Epidermal melanocyte (primary cell): ENCODE data around the gene SLC25A13.

Experiments used
- DNase-seq: peaks from one replicate; pipeline ENCODE4 v3.0.0; 2011; ENCODE audit warnings: low spot score; ENCODE audit not compliant: insufficient read length

Gene SLC25A13

DNA sequence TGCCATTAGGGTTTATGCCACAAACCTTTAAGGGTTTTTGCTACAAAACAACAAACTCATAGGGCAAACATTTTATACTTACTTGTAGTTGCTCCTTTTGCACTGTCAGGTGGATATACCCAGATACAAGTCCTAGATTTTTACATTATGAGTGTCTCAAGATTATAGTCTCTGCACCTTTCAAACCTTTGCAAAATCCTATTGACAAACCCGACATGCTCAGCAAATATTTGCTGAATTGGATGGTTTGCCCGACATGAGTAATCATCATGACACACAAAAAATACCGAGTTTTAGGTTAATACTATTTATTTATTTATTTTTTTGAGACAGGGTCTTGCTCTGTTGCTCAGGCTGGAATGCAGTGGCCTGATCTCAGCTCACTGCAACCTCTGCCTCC lies 117.3 kb downstream of the SLC25A13 start:
- no peak for DNase-seq

DNA sequence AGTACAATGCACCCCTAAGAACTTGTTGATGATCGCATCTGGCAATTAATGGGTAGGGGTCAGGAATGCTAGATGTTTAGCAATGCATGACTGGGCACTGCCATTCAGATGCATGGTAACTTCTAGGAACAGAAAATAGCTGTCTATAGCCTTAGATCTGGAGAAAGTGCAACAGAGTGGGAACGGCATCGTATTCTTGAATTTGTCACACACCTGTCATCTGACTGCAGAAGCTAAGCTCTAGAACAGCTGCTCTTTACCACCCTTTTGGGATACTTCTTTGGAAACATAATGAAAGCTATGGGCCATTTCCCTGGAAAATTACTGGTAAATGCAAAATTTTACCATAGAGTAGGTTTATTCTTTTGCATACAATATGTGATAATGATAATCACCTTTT lies 118.1 kb downstream of the SLC25A13 start:
- no peak for DNase-seq

DNA sequence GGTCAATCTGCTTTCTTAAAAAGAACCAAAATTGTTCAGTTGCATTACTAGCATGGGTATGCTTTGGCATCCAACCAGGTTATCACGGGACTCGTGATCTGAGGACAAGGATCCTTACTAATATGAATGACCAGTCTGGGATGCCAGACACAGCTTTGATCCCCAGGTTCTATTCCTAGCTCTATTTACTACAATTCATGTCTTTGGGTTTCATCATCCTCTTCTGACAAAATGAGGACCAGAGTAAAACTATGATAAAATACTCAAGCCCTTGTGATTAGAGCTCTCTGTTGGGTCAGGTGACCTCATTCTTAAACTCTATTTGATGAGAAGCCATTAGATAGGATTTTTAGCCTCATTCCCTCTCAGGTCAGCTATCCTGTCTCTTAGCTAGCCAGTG lies 119.8 kb downstream of the SLC25A13 start:
- no peak for DNase-seq

DNA sequence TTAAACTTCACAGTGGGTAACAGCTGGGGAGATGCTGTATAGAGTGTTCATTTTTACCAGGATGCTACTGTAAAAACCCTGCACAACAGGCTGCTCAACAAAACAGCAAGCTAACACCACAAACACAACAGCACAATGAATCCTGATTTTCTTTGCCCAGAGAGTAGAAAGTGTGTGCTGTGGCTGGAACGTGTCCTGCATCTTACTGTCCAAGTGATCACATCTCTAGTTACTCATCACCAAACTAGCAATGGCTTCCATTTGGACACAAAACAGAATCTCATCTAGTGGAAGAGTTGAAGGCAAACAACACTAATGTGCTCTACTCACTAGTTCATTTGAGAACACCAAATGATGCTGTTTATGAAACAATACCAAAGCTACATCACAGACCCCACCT lies 121.2 kb downstream of the SLC25A13 start:
- no peak for DNase-seq

DNA sequence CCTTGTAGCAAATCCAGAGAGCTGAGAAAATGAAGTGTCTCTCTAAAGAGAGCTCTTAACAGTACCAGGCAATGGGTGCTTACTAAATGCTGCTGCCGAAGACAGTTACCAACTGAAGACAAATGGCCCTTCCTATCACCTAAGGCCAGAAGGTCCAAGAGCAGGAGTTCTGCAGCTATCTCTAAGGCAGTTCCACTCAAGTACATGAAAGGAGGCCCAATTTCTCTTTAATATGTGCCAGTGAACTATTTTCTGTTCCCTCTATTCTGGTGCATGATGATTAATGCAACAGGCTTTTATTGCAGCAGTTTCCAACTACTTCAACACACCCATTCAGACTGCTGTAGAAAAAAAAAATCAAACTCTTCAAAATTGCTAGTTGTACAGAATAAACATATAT lies 122.5 kb downstream of the SLC25A13 start:
- DNase-seq: no peak

DNA sequence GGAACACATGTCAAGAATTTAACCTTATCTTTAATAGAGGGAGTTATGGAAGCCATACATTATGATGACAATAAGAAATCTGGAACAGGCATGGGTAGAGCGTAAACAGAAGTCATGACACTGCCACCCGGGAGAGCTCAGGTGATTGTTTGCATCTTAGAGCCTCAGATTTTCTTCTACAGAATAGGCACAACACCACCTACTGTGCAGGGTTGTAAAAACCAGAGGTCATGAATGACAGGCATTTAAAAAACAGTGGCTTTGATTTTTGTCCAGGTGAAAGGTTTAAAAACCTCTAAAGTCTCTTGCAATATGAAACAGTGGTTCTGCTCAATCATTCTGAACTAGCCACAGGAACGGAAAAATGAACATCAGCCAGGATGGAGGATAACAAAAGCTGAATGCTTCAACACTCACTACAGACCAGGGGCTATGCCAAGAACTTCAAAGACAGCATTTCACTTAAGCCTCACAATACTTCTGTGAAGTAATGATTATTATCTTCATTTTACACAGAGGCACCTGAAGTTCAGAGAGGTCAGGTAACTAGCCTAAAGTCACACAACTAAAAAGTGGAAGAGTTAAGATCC lies 123.8 kb downstream of the SLC25A13 start:
- DNase-seq: no peak

DNA sequence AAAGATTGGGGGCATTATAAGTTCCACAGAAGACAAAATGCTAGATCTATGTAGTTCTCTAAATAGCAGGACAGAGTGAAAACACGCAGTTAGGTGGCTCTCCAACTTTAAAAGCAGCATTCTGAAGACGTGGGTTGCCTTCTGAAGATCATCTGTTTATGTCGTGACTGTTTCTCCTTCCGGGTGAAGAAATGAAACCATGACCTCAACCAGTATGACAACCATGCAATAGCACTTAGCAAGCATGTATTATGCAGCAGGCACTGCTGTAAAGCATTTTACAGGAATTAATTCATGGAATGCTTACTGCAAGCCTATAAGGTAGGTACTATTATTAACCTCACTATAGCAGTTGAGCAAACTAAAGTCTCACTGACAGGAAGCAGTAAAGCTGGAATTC lies 125.2 kb downstream of the SLC25A13 start:
- DNase-seq: no peak

DNA sequence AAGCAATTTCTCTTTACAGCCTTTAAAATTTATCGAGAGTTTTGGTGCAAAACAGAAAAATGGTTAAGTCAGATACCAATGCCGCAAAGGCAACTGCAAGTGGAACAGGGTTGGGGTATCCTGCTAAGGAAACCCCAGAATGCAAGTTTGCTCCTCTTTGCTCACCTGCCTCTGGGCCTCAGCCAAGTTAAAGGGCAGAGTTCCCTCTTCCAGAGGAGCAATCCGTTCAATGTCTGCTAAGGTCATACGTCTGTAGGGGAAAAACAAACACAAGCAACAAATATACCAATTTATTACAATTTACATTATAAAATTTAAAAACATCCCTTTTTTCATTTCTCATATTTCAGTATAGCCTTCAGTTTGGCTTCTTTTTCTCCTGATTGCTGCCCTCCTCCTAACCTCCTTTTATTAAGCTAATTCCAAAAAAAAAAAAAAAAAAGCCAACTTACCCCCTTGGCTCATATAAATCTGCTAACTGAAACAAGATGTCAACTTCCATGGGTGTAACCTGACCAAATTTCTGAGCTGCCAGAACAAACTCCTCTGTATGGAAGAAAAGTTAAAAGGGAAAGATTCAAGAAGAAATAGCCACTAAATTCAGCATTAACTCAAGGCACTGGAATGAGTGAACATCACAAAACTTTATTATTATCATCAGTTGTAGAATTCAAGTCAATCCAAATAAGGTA lies 132.6 kb downstream of the SLC25A13 start:
- DNase-seq: no peak

DNA sequence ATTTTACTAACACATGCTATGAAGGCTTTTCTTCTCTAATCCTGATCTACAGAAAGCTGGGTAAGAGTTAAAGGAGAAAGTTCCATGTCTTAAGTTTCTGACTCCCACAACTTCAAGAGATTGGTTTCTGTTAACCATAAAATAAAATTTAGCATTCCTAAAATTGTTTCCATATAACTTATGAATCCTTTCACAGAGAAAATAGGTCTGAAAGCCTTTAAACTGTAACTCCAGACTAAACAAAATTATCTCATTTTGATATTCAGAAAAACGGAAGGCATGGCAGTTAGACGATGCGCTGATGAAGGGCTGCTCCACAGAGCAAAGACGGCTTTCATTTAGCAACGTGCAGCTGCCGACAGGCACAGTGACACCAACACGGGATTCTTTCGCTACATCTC lies 133.3 kb downstream of the SLC25A13 start:
- no peak for DNase-seq

DNA sequence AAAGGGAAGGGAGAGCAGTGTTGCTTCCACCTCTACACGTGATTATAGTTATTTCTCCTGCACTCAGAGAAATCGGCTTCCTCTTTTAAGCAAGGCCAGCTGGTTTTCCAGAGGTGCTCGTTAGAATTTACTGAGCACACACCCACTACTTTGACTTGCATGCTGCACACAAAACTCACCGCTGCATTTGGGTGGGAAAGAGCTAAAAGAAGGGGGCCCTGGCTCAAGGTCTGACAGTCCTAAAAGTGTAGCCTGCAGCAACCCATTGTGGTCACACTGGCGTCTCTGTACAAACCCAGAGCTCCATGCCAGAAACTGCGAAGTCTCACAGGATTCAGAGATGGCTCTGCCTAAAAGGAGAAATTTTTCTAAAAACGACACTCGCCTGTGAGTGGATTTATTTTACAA lies 133.7 kb downstream of the SLC25A13 start:
- no peak for DNase-seq

DNA sequence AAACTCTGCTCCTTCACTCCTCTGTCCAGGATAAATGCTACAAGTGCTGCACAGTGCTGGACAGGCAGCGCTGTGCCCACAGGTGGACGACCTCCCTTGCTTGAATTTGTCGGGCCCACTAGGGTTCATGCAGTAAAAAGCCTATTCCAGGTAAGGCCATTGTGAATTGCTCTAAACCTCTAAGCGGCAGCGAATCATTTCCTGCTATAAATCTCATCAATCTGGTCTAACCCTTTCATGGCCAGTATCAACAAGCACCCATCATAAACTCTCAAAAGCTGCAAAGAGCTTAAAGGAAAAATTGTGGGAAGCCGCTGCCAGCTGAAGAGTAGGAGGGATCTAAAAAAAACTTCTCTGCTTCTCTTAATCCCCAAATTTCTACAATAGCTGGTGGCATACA lies 134.2 kb downstream of the SLC25A13 start:
- DNase-seq: no peak

DNA sequence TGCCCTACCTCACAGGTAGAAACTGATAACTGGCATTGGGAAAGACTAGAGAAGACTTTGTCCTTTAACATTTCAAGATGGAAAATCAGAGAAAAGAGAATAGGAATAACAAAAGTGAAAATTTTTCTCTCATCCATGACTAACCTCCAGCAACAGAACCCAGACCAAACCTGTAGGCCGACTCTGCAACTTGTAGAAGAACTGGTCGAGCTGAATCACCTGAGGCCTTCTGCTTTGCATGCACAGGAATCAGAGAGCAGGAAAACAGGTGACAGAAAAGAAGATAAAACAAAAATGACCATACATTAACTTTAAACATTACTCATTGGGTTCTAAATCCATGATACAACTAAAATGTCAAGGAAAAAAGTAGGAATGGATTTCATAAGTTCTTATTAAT lies 137.1 kb downstream of the SLC25A13 start:
- DNase-seq: no peak

DNA sequence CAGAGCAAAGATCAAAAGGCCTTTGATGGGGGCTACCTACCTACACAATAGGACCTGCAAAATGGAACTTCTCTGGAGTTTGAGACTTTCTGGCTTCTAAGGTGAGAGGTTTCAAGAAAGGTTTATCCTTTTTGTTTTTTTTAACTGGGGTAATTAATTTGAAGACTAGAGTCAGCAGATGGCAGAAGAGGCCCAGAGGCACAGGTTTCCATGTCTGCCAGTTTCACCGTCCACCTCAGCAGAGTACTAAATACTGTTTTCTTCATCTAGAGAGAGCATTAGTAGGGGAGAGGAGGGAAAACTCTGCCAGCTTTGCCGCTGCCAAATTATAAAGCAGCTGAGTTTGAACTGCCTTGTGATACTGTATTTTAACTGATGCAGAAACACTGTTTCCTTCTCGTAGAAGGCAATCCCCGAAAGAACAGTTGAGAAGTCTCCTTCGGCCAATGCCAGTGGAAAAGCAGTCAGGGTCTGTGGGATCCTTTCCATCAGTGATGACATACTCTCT lies 138.7 kb downstream of the SLC25A13 start:
- no peak for DNase-seq

DNA sequence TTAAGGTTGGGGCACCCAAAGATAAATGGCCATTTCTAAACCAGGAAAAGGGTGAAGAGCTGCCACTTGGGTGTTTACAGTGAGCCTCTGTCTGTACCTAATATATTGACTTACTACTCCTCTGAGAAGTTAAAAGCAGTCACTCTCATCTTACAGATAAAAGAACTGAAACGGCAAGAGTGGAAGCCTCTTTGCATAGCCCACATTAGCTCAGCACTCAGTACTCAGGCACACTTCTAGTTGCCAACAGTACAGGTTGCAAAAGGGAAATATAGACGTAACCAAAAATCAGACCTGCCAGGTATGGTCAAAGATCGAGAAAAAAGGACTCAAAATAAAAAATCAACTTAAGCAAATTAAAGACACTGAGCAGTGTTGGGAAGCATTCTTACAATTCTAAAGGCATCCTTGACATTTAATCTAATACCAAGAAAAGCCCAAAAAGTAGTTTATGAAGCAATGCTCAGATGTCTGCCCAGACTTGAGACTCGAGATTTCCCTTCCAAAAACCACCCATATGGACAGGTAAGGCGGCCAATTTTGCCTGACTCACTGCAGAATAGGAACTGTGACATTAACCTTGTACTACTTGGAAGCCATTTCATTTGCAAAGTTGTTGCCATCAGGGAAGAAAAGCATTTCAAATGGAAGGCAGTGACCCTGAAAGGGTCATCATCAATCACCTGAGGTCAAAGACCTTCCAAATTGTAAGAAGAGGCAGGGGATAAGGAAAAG lies 139.3 kb downstream of the SLC25A13 start:
- DNase-seq: no peak

DNA sequence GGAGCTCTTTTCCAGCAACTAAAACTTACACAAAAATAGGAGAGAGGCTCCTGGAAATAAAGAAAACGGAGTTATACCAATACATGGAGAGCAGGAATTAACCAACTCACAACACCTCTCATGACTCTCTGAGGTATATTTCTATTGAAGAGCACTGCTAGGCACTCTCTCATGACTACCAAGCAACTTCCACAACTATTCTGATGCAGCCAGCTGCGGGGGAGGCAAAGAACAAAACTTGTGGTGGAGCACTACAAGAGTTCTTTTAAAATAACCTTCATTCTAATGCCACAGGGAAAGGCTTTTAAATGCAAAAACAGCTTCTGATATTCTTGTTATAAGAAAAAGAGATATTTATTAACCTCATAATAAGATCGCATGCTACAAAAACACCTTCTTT lies 140.7 kb downstream of the SLC25A13 start:
- DNase-seq: no peak

DNA sequence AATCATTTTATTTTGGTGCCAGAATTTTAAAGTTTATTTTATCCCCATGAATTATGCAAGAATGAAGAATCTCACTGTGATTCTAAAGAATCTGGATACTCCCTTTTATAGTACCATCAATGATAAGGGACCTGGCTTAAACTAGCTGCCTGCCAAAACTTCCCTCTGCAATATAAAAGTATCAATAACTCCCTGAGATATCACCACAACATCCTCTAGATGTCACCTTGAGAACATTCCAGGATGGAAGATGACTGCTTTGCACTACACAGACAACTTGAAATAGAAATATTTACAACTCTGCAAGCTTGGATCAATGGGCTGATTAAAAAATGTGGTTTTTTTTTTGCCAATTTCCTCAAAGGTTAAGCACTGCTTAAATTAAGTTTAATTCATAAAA lies 142.1 kb downstream of the SLC25A13 start:
- DNase-seq: no peak

DNA sequence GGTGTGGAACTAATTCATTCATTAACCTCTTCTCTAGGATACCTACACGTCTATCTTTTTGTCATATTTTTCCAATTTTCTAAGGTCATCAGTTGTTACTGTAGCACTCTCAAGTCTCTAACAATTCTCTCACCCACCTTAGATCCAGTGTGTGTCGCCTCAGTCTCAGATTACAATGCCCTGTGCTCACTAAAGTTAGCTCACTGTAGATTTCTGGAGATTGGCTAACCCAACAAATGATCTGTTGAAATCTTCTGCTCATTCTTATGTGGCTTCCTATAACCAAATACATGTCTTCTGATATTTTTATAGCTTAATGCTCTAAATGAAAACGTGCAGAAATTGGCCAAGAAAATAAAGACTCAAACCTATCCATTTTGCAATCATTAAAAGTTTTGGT lies 142.6 kb downstream of the SLC25A13 start:
- no peak for DNase-seq

DNA sequence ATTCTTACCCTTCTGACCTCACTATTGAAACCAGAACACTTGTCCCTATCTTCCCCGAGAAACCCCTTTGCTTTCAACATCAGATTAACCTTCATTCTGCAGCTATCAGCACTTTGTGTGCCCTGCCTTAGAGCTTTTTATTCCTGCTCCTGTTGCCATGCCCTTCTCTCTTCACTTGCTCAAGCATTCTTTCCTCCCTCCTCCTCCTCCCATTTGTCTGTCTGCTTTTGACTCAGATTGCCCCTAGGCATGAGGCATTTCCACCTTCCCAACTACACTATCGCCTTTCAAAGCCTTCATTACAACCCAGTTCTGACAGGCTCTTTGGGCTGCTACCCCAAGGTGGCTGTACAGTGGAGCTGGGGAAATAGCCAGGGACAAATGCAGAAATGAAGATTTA lies 143.3 kb downstream of the SLC25A13 start:
- no peak for DNase-seq

DNA sequence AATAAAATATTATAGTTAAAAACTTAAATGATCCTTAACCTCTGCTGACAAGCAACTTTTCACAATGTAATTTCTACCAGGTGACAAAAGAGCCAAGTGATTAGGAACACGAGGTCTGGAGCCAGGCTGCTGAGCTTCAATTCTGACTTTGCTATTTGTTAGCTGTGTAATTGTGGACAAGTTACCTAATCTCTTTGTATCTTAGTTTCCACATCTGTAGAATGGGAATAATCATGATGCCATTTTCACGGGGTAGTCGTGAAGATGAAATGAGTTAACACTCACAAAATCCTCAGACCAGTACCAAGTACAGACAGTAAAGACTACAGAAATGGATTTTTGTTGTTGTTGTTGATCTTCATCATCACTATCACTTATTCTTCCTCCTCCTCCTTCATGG lies 144.5 kb downstream of the SLC25A13 start:
- DNase-seq: no peak

DNA sequence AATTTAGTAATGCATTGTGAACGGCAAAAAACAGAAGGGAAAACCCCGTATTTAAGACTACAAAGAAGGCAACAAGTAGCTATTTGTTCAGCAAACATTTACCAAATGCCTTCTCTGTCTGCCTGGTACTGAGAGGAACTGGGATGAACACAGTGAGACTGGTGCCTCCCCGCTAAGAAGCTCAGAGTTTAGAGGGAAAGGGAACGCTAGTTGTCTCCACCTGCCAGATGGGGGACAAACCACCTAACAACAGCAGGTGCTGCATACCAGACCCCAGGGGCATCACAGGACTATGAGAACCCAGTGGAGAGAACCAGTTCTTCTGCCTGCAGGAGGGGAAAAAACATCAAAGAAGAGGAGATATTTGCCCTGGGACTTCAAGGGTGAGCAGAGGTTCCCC lies 147.1 kb downstream of the SLC25A13 start:
- no peak for DNase-seq

DNA sequence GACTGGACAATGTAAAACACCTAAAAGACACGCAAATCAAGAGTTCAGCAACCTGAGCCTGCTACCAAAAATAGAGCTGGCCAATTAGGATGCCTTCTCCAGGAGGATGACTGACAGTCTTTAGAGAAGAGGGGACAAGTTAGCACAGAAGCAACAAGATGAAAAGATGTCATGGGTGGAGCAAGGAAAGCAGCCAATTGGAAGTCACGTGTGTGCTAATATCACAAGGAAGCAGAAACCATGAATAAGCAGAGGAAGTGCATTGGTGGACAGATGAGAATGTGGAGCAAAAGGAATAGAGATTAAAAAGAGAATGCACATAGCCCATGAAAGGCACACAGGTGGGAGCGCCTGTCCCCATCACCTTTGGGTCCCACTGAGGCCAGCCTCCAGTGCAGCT lies 148.1 kb downstream of the SLC25A13 start:
- no peak for DNase-seq

DNA sequence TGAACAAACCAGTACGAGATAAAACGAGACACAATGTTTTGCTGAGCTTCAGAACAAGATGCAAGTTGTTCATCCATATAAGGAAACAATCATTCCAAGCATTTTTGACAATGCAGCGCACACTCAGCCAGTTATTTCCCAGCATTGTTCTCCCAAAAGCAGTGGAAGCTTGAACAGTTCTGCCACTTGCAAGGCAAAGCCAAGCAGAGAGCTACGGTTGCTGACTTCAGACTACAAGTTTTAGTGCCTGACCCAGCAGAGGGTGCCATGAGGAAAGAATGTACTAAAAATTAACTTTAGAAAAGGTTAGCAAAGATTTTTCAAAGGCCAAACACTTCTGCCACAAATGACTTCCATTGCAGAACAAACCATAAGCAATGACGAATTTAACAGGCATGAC lies 152.5 kb downstream of the SLC25A13 start:
- no peak for DNase-seq

DNA sequence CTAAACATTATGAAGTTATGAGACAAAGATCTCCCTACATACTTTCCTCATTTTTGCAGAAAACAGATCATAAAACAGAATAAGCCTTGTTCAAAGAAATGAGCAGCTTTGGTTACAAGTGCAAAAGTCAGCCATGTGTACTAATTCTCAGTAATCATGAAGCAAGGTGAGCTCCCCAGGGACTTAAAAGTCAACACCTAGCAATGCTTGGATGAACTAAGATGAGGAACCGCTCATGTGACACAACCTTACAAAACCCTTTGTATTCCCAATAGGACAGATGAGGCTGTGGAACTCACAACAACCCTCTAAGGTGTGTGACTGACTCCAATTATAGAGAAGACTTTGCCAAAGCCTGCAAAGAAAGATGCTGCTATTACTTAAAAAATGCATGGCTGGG lies 154.5 kb downstream of the SLC25A13 start:
- no peak for DNase-seq
